Neural progenitor cell (in vitro differentiated cells): Measurements from ENCODE around the gene TMCO1. TPM values are rescaled to one million over a fixed set of nuclear protein-coding genes. Genes with fewer than 3 reads are reported as not detected.

ENCODE experiments used
- DNase-seq: peaks from one replicate; pipeline ENCODE4 v3.0.0-alpha.2; 2016; ENCODE audit warnings: low spot score
- H2AFZ ChIP-seq: fragments of 200-600 bp; sonication (generic); replicated peaks from 2 replicates; pipeline ENCODE4 v1.6.1; 2016; ENCODE audit warnings: antibody characterized with exemption
- H3F3A ChIP-seq: fragments of 200-600 bp; sonication (generic); 2 replicates; pipeline ENCODE4 v1.6.1; 2016; ENCODE audit warnings: antibody characterized with exemption, low read depth
- H3K27ac ChIP-seq: fragments of 200-600 bp; sonication (generic); 2 replicates; pipeline ENCODE4 v1.5.1; 2016; ENCODE audit warnings: mild to moderate bottlenecking
- H3K27me3 ChIP-seq: fragments of 200-600 bp; sonication (generic); 2 replicates; pipeline ENCODE4 v1.6.1; 2016; ENCODE audit warnings: mild to moderate bottlenecking, moderate library complexity
- H3K36me3 ChIP-seq: fragments of 200-600 bp; sonication (generic); 2 replicates; pipeline ENCODE4 v1.5.1; 2016
- H3K4me1 ChIP-seq: fragments of 200-600 bp; sonication (generic); 2 replicates; pipeline ENCODE4 v1.6.1; 2016; ENCODE audit warnings: mixed run types
- H3K4me2 ChIP-seq: fragments of 200-600 bp; sonication (generic); 2 replicates; pipeline ENCODE4 v1.6.1; 2016
- H3K4me3 ChIP-seq: fragments of 200-600 bp; sonication (generic); 2 replicates; pipeline ENCODE4 v1.5.1; 2016
- H3K79me2 ChIP-seq: fragments of 200-600 bp; sonication (generic); 2 replicates; pipeline ENCODE4 v1.6.1; 2016; ENCODE audit warnings: low read depth
- H3K9ac ChIP-seq: fragments of 200-600 bp; sonication (generic); 2 replicates; pipeline ENCODE4 v1.6.1; 2016
- H3K9me3 ChIP-seq: fragments of 200-600 bp; sonication (generic); 2 replicates; pipeline ENCODE4 v1.5.1; 2016; ENCODE audit warnings: low read depth
- H4K20me1 ChIP-seq: fragments of 200-600 bp; sonication (generic); 2 replicates; pipeline ENCODE4 v1.6.1; 2016; ENCODE audit warnings: low read depth
- H3K27ac Mint-ChIP-seq: 3 replicates; pipeline ENCODE4 v1.8.0; 2021; ENCODE audit warnings: mixed read lengths
- H3K27me3 Mint-ChIP-seq: 2 replicates; pipeline ENCODE4 v1.8.0; 2022; ENCODE audit warnings: low read depth, mild to moderate bottlenecking, inconsistent platforms, moderate library complexity, mixed read lengths; ENCODE audit not compliant: insufficient read depth
- H3K36me3 Mint-ChIP-seq: 3 replicates; pipeline ENCODE4 v1.8.0; 2021; ENCODE audit warnings: mixed read lengths
- H3K4me1 Mint-ChIP-seq: 3 replicates; pipeline ENCODE4 v1.8.0; 2021; ENCODE audit warnings: mixed read lengths
- H3K4me3 Mint-ChIP-seq: 3 replicates; pipeline ENCODE4 v1.8.0; 2021; ENCODE audit warnings: mild to moderate bottlenecking, moderate library complexity, mixed read lengths
- H3K9me3 Mint-ChIP-seq: 3 replicates; pipeline ENCODE4 v1.8.0; 2020; ENCODE audit warnings: mixed read lengths
- CTCF ChIP-seq: fragments of 200-600 bp; sonication (generic); IDR thresholded peaks from 2 replicates; pipeline ENCODE4 v1.5.1; 2017; ENCODE audit warnings: antibody characterized with exemption, mild to moderate bottlenecking
- EZH2 ChIP-seq: fragments of 200-600 bp; sonication (generic); IDR thresholded peaks from 2 replicates; pipeline ENCODE4 v1.6.1; 2017; ENCODE audit warnings: antibody characterized with exemption, mild to moderate bottlenecking, moderate library complexity
- EZH2phosphoT487 ChIP-seq: fragments of 200-600 bp; sonication (generic); IDR thresholded peaks from 2 replicates; pipeline ENCODE4 v1.6.1; 2017; ENCODE audit warnings: antibody characterized with exemption
- total RNA-seq: library from RNA; depleted of rRNA; stranded (reverse); fragments of >200 nt; gene quantifications from 2 replicates; pipeline ENCODE4 v1.2.3, GENCODE V29; 2015; ENCODE audit warnings: low replicate concordance

Gene TMCO1
- total RNA-seq, 1 donor from 2014 or later, result 89.4 TPM

- peaks cover 20% of the 10 kb centered on the region for H3F3A ChIP-seq
- TF ChIP-seq EZH2phosphoT487, result no peak
- no peak for TF ChIP-seq EZH2
- no peak for TF ChIP-seq CTCF
- H3K9me3 ChIP-seq, result no peaks in the 10 kb centered on the region
- Mint-ChIP-seq H3K27ac (peak overlapping the region; percentile 1), H3K4me3 (peak overlapping the region; percentile 98), H3K36me3 (peaks cover 13% of the 10 kb centered on the region), H3K4me1 (peaks cover 11% of the 10 kb centered on the region), H3K9me3 (peaks cover 8% of the 10 kb centered on the region), H3K27me3 (no peaks in the 10 kb centered on the region)
- peaks cover 49% of the 10 kb centered on the region for H3K79me2 ChIP-seq
- peak overlapping the region; percentile 85 for H3K4me3 ChIP-seq
- DNase-seq, result peak; percentile 15
- H3K9ac ChIP-seq, result no peak overlapping the region
- no peaks in the 10 kb centered on the region for H3K27me3 ChIP-seq
- H2AFZ ChIP-seq, result no peak overlapping the region
- no peak overlapping the region for H3K27ac ChIP-seq
- H3K4me1 ChIP-seq, result peaks cover 10% of the 10 kb centered on the region
- H3K4me2 ChIP-seq, result peak overlapping the region; percentile 95
- H4K20me1 ChIP-seq, result no peaks in the 10 kb centered on the region
- no peaks in the 10 kb centered on the region for H3K36me3 ChIP-seq
Measured at GRCh38 chr1:165696625-165697100, 72.0 kb downstream of the TMCO1 start.

GRCh38 chr1:165695031-165695430 lies 73.6 kb downstream of the TMCO1 start:
- Histone ChIP-seq H3K36me3 (no peaks in the 10 kb centered on the region), H2AFZ (no peak overlapping the region), H3K4me3 (no peak overlapping the region), H3K4me2 (no peak overlapping the region), H3K4me1 (peaks cover 10% of the 10 kb centered on the region), H3K9me3 (no peaks in the 10 kb centered on the region), H3K79me2 (peaks cover 66% of the 10 kb centered on the region), H4K20me1 (no peaks in the 10 kb centered on the region), H3F3A (peaks cover 20% of the 10 kb centered on the region), H3K9ac (no peak overlapping the region), H3K27ac (no peak overlapping the region), H3K27me3 (no peaks in the 10 kb centered on the region)
- peaks cover 16% of the 10 kb centered on the region for H3K9me3 Mint-ChIP-seq
- H3K4me1 Mint-ChIP-seq, result peaks cover 11% of the 10 kb centered on the region
- DNase-seq, result no peak
- no peak overlapping the region for H3K4me3 Mint-ChIP-seq
- H3K27ac Mint-ChIP-seq, result no peak overlapping the region
- H3K36me3 Mint-ChIP-seq, result peaks cover 26% of the 10 kb centered on the region
- no peak for TF ChIP-seq EZH2
- no peak for TF ChIP-seq CTCF
- no peak for TF ChIP-seq EZH2phosphoT487
- H3K27me3 Mint-ChIP-seq, result no peaks in the 10 kb centered on the region

- Histone ChIP-seq H3K4me2 (no peak overlapping the region), H2AFZ (no peak overlapping the region), H3K27me3 (no peaks in the 10 kb centered on the region), H3K27ac (no peak overlapping the region), H3K4me1 (no peaks in the 10 kb centered on the region), H4K20me1 (peaks cover 12% of the 10 kb centered on the region), H3F3A (no peaks in the 10 kb centered on the region), H3K36me3 (peaks cover 6% of the 10 kb centered on the region), H3K9ac (no peak overlapping the region), H3K9me3 (no peaks in the 10 kb centered on the region), H3K4me3 (no peak overlapping the region), H3K79me2 (peaks cover 75% of the 10 kb centered on the region)
- Mint-ChIP-seq H3K9me3 (peaks cover 21% of the 10 kb centered on the region), H3K4me1 (no peaks in the 10 kb centered on the region), H3K36me3 (peaks cover 53% of the 10 kb centered on the region), H3K27me3 (no peaks in the 10 kb centered on the region), H3K4me3 (no peak overlapping the region), H3K27ac (no peak overlapping the region)
- no peak for DNase-seq
- no peak for TF ChIP-seq EZH2phosphoT487
- TF ChIP-seq CTCF, result no peak
- TF ChIP-seq EZH2, result no peak
Measured at GRCh38 chr1:165688046-165688445, 80.6 kb downstream of the TMCO1 start.
